ENCODE measurements around the gene TRAPPC2L.

DNA sequence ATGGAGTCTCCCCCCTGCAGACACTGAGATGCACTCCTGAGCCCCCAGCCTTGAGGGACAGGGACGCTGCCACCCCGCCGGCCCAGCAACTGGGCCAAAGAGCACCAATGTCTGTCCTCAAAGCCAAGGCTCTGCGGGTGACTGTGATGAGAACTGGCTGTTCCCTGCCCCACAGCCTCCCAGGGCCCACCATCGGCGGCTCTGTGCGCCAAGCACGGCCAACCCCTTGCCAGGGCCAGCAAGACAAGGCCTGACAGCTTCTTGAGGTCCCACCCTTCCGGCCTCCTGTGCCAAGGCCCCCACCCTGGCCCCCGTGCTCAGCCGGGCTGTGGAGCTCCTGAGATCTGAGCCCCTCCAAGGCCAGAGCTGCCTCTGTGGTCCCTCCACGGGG is 43.7 kb downstream of the TRAPPC2L start:
- TF ChIP-seq POLR2AphosphoS5 (IDR thresholded peaks at IDR 0.05) = no peak
- TF ChIP-seq, protein P1, sequence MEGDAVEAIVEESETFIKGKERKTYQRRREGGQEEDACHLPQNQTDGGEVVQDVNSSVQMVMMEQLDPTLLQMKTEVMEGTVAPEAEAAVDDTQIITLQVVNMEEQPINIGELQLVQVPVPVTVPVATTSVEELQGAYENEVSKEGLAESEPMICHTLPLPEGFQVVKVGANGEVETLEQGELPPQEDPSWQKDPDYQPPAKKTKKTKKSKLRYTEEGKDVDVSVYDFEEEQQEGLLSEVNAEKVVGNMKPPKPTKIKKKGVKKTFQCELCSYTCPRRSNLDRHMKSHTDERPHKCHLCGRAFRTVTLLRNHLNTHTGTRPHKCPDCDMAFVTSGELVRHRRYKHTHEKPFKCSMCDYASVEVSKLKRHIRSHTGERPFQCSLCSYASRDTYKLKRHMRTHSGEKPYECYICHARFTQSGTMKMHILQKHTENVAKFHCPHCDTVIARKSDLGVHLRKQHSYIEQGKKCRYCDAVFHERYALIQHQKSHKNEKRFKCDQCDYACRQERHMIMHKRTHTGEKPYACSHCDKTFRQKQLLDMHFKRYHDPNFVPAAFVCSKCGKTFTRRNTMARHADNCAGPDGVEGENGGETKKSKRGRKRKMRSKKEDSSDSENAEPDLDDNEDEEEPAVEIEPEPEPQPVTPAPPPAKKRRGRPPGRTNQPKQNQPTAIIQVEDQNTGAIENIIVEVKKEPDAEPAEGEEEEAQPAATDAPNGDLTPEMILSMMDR (IDR thresholded peaks at IDR 0.05) = no peak
